ENCODE data around the gene ADH5. TPM values are rescaled to one million over a fixed set of nuclear protein-coding genes. Genes with fewer than 3 reads are reported as not detected.

The ADH5 gene
- total RNA-seq, 1 experiment from 2014 or later = 163 TPM

DNA sequence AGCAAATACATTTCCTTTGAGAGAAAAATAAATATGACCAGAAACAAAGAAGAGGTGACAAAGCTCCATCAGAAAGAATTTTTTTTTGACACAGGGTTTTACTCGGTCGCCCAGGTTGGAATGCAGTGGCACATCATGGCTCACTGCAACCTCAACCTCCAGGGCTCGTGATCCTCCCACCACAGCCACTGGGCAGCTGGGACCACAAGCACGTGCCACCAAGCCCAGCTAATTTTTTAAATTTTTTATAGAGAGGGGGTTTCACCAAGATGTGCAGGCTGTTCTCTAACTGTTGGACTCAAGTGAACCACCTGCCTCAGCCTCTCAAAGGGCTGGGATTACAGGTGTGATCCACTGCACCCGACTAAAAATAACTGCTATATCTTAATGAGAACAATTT lies 10.3 kb downstream of the ADH5 start:
- no peak overlapping the region for H3K27ac ChIP-seq (ENCODE audit: low read depth, low read length)
- ChIA-PET POLR2A (no interaction called here), CTCF (no interaction called here), RAD21 (ENCODE audit: low non-redundant PET in 1 of 2, low total read pairs in 2 of 2, uncharacterized antibody in 2 of 2, unreplicated experiment in 2 of 2) (no interaction called here)
- BruUV-seq (replicated peaks) = no TSS peak
- H3K4me1 ChIP-seq (ENCODE audit: control insufficient read depth in 1 of 2, insufficient read depth in 2 of 2, low read length in 2 of 2) = no peaks in the 10 kb centered on the region
- no peak overlapping the region for H2AFZ ChIP-seq (ENCODE audit: low read depth, low read length, poor library complexity, severe bottlenecking)
- H4K20me1 ChIP-seq (ENCODE audit: insufficient read depth) = no peaks in the 10 kb centered on the region
- H3K79me2 ChIP-seq (ENCODE audit: insufficient read depth, low read length) = peaks cover 18% of the 10 kb centered on the region
- no peaks in the 10 kb centered on the region for H3K9me3 ChIP-seq (ENCODE audit: control insufficient read depth in 1 of 2, insufficient read depth in 1 of 2, low read depth in 1 of 2, low read length in 2 of 2)
- ATAC-seq (no peak), DNase-seq (ENCODE audit: low read depth, low spot score) (no peak)
- no peak for TF ChIP-seq YY1 (IDR thresholded peaks at IDR 0.05; ENCODE audit: extremely low read depth, insufficient replicate concordance, low read depth, low read length)
- TF ChIP-seq FOSL1 (IDR thresholded peaks at IDR 0.05; ENCODE audit: low read depth) = no peak
- no peak for TF ChIP-seq EZH2phosphoT487 (IDR thresholded peaks at IDR 0.05; ENCODE audit: borderline replicate concordance)
- TF ChIP-seq RAD21 (IDR thresholded peaks at IDR 0.05; ENCODE audit: low read depth) = no peak
- TF ChIP-seq EZH2 (IDR thresholded peaks at IDR 0.05) = no peak
- H3K9ac ChIP-seq (ENCODE audit: low read length) = no peak overlapping the region
- H3K4me3 ChIP-seq (replicated peaks in 1 of 2; ENCODE audit: low read depth in 1 of 2, low read length in 2 of 2) = no peak overlapping the region
- H3K4me2 ChIP-seq (ENCODE audit: low read length) = no peak overlapping the region
- H3K36me3 ChIP-seq (ENCODE audit: control insufficient read depth in 1 of 2, insufficient read depth in 2 of 2, low read length in 2 of 2) = peaks cover 46 to 48% of the 10 kb centered on the region in 2 experiments; a peak in 3 of 4 replicates
- H3K9me2 ChIP-seq (ENCODE audit: insufficient read depth) = no peaks in the 10 kb centered on the region
- intact Hi-C loops (cut with micrococcal nuclease) = no loop called here
- no peaks in the 10 kb centered on the region for H3K27me3 ChIP-seq (ENCODE audit: insufficient read depth, low read length)

DNA sequence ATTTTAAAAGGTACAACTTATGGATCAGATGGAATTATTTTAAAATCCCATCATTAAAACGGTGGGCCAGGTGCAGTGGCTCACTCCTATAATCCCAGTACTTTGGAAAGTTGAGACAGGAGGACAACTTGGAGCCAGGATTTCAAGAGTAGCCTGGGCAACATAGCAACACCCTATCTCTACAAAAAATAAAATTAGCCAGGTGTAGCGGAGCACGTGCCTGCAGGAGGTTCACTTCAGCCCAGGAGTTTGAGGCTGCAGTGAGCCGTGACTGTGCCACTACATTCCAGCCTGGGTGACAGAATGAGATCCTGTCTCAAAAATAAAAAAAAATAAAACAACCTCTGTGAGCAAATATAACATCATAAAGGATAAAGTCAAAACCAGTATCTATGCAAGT lies 11.4 kb downstream of the ADH5 start:
- ChIA-PET RAD21 (ENCODE audit: low non-redundant PET in 1 of 2, low total read pairs in 2 of 2, uncharacterized antibody in 2 of 2, unreplicated experiment in 2 of 2) (no interaction called here), POLR2A (no interaction called here), CTCF (no interaction called here)
- no peaks in the 10 kb centered on the region for H4K20me1 ChIP-seq (ENCODE audit: insufficient read depth)
- no peak overlapping the region for H2AFZ ChIP-seq (ENCODE audit: low read depth, low read length, poor library complexity, severe bottlenecking)
- H3K27me3 ChIP-seq (ENCODE audit: insufficient read depth, low read length) = no peaks in the 10 kb centered on the region
- H3K4me2 ChIP-seq (ENCODE audit: low read length) = no peak overlapping the region
- peaks cover 43 to 54% of the 10 kb centered on the region in 2 experiments; a peak in 3 of 4 replicates for H3K36me3 ChIP-seq (ENCODE audit: control insufficient read depth in 1 of 2, insufficient read depth in 2 of 2, low read length in 2 of 2)
- H3K9ac ChIP-seq (ENCODE audit: low read length) = no peak overlapping the region
- no peaks in the 10 kb centered on the region for H3K4me1 ChIP-seq (ENCODE audit: control insufficient read depth in 1 of 2, insufficient read depth in 2 of 2, low read length in 2 of 2)
- BruUV-seq (replicated peaks) = no TSS peak
- ATAC-seq = no peak
- no peaks in the 10 kb centered on the region for H3K9me2 ChIP-seq (ENCODE audit: insufficient read depth)
- DNase-seq (ENCODE audit: low read depth, low spot score) = no peak
- no peak overlapping the region for H3K27ac ChIP-seq (ENCODE audit: low read depth, low read length)
- no peak overlapping the region for H3K4me3 ChIP-seq (replicated peaks in 1 of 2; ENCODE audit: low read depth in 1 of 2, low read length in 2 of 2)
- intact Hi-C loops (cut with micrococcal nuclease) = no loop called here
- TF ChIP-seq ZNF274 (IDR thresholded peaks at IDR 0.05; ENCODE audit: low read depth, low read length) = no peak
- no peak for TF ChIP-seq FOSL1 (IDR thresholded peaks at IDR 0.05; ENCODE audit: low read depth)
- TF ChIP-seq EZH2phosphoT487 (IDR thresholded peaks at IDR 0.05; ENCODE audit: borderline replicate concordance) = no peak
- TF ChIP-seq, protein P1, sequence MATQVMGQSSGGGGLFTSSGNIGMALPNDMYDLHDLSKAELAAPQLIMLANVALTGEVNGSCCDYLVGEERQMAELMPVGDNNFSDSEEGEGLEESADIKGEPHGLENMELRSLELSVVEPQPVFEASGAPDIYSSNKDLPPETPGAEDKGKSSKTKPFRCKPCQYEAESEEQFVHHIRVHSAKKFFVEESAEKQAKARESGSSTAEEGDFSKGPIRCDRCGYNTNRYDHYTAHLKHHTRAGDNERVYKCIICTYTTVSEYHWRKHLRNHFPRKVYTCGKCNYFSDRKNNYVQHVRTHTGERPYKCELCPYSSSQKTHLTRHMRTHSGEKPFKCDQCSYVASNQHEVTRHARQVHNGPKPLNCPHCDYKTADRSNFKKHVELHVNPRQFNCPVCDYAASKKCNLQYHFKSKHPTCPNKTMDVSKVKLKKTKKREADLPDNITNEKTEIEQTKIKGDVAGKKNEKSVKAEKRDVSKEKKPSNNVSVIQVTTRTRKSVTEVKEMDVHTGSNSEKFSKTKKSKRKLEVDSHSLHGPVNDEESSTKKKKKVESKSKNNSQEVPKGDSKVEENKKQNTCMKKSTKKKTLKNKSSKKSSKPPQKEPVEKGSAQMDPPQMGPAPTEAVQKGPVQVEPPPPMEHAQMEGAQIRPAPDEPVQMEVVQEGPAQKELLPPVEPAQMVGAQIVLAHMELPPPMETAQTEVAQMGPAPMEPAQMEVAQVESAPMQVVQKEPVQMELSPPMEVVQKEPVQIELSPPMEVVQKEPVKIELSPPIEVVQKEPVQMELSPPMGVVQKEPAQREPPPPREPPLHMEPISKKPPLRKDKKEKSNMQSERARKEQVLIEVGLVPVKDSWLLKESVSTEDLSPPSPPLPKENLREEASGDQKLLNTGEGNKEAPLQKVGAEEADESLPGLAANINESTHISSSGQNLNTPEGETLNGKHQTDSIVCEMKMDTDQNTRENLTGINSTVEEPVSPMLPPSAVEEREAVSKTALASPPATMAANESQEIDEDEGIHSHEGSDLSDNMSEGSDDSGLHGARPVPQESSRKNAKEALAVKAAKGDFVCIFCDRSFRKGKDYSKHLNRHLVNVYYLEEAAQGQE (IDR thresholded peaks at IDR 0.05; ENCODE audit: low read depth) = no peak
- TF ChIP-seq RAD21 (IDR thresholded peaks at IDR 0.05; ENCODE audit: low read depth) = no peak
- TF ChIP-seq TCF7L2 (IDR thresholded peaks at IDR 0.05; ENCODE audit: borderline replicate concordance, extremely low read depth, insufficient read depth, insufficient read length) = no peak
- TF ChIP-seq SP1 (IDR thresholded peaks at IDR 0.05; ENCODE audit: low read depth) = no peak
- no peak for TF ChIP-seq YY1 (IDR thresholded peaks at IDR 0.05; ENCODE audit: extremely low read depth, insufficient replicate concordance, low read depth, low read length)
- TF ChIP-seq SRF (IDR thresholded peaks at IDR 0.05; ENCODE audit: low read depth) = no peak
- no peak for TF ChIP-seq ZFX (IDR thresholded peaks at IDR 0.05)
- no peak for TF ChIP-seq POLR2AphosphoS5 (IDR thresholded peaks at IDR 0.05; ENCODE audit: low read depth, low read length)
- TF ChIP-seq SIN3A (IDR thresholded peaks at IDR 0.05; ENCODE audit: low read depth) = no peak
- TF ChIP-seq CBX3 (IDR thresholded peaks at IDR 0.05; ENCODE audit: low read depth) = no peak
- H3K79me2 ChIP-seq (ENCODE audit: insufficient read depth, low read length) = peaks cover 17% of the 10 kb centered on the region
- H3K9me3 ChIP-seq (ENCODE audit: control insufficient read depth in 1 of 2, insufficient read depth in 1 of 2, low read depth in 1 of 2, low read length in 2 of 2) = no peaks in the 10 kb centered on the region

Data from HCT116 (cell line).